NCI-H2196 (cell line): ENCODE measurements around the gene SH2D7.

Experiments
- DNase-seq: peaks from one replicate; lab custom pipeline; 2025; ENCODE audit not compliant: unreplicated experiment; lab: John Stamatoyannopoulos, UW

SH2D7 gene

GRCh38 chr15:78102741-78103140 lies 10.4 kb downstream of the SH2D7 start:
- DNase-seq = no peak

- no peak for DNase-seq
Measured at GRCh38 chr15:78103406-78104118, 11.2 kb downstream of the SH2D7 start.

GRCh38 chr15:78104119-78104479 lies 11.7 kb downstream of the SH2D7 start:
- DNase-seq = no peak

GRCh38 chr15:78104566-78105475 lies 12.5 kb downstream of the SH2D7 start:
- DNase-seq = no peak

GRCh38 chr15:78105476-78106241 lies 13.3 kb downstream of the SH2D7 start:
- DNase-seq = no peak

GRCh38 chr15:78107471-78107870 lies 15.1 kb downstream of the SH2D7 start:
- no peak for DNase-seq

GRCh38 chr15:78108300-78109084 lies 16.1 kb downstream of the SH2D7 start:
- DNase-seq = peak; percentile 65

- DNase-seq = no peak
Measured at GRCh38 chr15:78109156-78109555, 16.8 kb downstream of the SH2D7 start.

- no peak for DNase-seq
Measured at GRCh38 chr15:78110096-78110495, 17.7 kb downstream of the SH2D7 start.

GRCh38 chr15:78110916-78111475 lies 18.6 kb downstream of the SH2D7 start:
- DNase-seq = no peak

- no peak for DNase-seq
Measured at GRCh38 chr15:78111788-78112187, 19.4 kb downstream of the SH2D7 start.

GRCh38 chr15:78112551-78112950 lies 20.2 kb downstream of the SH2D7 start:
- no peak for DNase-seq

GRCh38 chr15:78120523-78120922 lies 28.2 kb downstream of the SH2D7 start:
- DNase-seq = no peak

- no peak for DNase-seq
Measured at GRCh38 chr15:78125267-78125666, 32.9 kb downstream of the SH2D7 start.

- peak; percentile 3 for DNase-seq
Measured at GRCh38 chr15:78127882-78128281, 35.5 kb downstream of the SH2D7 start.

GRCh38 chr15:78129077-78129750 lies 36.9 kb downstream of the SH2D7 start:
- DNase-seq = peak; percentile 48

GRCh38 chr15:78129751-78130287 lies 37.5 kb downstream of the SH2D7 start:
- DNase-seq = no peak

GRCh38 chr15:78130466-78131294 lies 38.3 kb downstream of the SH2D7 start:
- peak; percentile 13 for DNase-seq
